Smooth muscle cell of the umbilical artery (primary cell): ENCODE measurements around the gene ZNF513. TPM values are rescaled to one million over a fixed set of nuclear protein-coding genes. Genes with fewer than 3 reads are reported as not detected.

Experiments
- total RNA-seq: library from RNA; depleted of rRNA; stranded (reverse); fragments of >200 nt; gene quantifications from 2 replicates; pipeline ENCODE4 v1.2.3, GENCODE V29; 2014

Gene ZNF513
- 9.8 and 11.6 TPM in 2 replicates for total RNA-seq

DNA sequence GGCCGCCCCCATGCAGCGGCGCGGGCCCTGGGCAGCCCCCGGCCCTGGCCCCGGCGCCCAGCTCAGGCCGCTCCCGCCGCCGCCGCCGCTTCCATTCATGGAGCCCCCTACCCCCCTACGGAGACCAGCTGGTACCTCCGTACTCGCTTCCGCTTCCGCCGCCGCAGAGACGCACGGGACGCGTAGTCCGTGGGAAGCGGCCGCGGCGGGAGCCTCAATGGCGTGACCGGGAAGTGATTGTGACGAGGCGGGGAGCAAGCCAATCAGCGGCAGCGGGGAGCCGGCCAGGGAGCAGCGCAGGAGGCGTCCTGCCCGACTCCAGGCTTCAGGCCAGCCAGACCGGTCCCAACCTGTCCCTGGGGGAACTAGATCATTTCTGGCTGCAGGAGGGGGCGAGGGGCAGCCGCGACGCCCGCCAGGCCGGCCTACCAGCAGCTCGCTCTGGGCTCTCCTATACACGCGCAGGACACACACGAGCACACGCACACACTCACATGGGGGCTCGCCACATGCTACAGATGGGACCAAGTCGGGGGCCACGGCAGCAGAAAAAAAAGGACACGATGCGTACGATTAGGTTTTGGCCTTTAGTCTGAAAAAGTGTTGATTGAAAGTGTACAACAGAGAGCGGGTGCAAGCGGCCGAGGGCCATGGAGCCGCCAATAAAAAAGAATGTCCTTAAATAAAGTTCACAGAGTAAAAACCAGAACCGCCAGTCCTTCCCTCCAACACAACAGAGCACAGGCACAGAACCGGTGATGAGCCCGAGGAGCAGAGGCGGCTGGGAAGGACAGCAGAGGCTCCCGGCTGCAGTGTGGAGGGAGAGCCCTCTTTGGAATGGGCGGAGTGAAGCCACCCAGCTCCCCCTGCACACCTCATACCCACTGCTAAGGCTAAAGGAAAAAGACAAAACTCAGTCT is at the start of gene ZNF513:
TSS of gene ZNF513 (minus strand) at position 109 of the 920 bp plus-strand sequence. CDS start 208 bp downstream, outside the sequence.

DNA sequence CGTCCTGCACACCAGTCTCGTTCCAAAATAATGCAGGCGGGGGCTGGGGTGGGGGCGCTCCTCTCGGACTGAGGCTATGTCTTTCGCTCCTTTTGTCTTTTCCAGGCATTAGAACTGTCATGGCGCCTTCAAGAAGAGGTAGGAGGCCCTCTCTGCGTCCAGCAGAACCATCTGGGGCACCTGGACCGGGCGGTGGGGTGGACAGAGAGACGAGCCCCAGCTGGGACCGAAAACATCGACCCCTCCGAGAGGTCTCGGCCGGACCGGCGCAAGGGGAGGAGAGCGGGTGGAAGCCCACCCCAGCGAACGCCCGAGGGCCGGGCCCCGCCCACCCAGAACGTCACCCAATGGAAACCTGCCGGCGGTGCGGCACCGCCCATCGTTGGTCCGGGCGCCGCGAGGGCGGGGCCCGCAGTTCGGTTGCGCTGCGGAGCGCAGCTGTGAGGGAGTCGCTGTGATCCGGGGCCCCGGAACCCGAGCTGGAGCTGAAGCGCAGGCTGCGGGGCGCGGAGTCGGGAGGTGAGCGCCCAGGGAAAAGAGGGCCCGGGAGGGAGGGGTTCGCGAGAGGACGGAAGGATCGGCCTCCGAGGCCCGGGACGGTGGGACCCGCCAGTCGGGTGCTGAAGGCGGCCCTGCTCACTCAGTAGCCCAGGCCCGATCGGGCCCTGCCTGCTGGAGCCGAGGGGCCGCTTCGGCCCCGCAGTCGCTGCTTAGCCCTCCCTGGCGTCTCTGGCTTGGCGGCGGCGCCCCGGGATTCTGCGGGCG is 47.9 kb upstream of the ZNF513 start, which contains the start of gene NRBP1:
TSS of gene NRBP1 (plus strand) at position 419 of the 765 bp plus-strand sequence. CDS start 4,643 bp downstream, outside the sequence.

GRCh38 chr2:27409321-27410073 is 29.0 kb upstream of the ZNF513 start, which contains the start of gene PPM1G:
Gene PPM1G (minus strand): TSS chr2:27409591. CDS start chr2:27409422, 169 bp downstream.

DNA sequence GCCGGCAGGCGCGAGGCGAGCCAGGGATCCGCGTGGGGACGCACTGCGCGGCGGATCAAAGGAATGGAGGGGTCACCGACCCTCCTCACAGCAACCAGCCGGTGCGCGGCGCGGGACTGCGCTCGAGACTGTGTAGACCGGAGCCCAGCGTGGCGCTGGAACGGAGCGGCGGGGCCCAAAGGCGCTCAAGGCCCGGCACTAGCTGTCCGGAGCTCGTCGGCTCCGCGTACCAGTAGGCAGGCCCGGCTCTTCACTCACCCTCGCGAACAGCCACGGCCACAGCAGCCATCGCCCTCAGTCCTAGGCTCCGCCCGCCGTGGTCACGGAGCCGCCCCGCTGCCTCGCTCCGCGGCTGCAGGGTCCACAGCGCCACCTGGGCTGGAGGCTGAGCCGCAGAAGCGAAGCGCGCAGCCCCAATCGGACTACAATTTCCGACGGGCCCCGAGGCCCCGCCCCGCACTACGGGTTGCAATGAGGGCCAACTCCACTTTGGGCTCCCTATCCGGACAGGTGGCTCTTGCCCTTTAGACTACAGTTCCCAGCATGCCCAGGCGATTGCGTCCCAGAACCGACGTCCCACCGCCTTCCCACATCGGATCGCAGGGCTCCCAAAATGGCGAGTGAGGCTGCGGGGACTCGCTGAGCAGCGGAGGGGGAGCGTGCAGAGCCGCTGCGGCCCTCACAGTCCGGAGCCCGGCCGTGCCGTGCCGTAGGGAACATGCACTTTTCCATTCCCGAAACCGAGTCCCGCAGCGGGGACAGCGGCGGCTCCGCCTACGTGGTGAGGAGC is 10.3 kb downstream of the ZNF513 start, which contains the start of the genes EIF2B4 and SNX17:
TSS of gene EIF2B4 (minus strand) at position 313 of the 790 bp plus-strand sequence. CDS start at position 289, 24 bp downstream.
TSS of gene SNX17 (plus strand) at position 591 of the 790 bp plus-strand sequence. CDS start at position 719, 128 bp downstream.

DNA sequence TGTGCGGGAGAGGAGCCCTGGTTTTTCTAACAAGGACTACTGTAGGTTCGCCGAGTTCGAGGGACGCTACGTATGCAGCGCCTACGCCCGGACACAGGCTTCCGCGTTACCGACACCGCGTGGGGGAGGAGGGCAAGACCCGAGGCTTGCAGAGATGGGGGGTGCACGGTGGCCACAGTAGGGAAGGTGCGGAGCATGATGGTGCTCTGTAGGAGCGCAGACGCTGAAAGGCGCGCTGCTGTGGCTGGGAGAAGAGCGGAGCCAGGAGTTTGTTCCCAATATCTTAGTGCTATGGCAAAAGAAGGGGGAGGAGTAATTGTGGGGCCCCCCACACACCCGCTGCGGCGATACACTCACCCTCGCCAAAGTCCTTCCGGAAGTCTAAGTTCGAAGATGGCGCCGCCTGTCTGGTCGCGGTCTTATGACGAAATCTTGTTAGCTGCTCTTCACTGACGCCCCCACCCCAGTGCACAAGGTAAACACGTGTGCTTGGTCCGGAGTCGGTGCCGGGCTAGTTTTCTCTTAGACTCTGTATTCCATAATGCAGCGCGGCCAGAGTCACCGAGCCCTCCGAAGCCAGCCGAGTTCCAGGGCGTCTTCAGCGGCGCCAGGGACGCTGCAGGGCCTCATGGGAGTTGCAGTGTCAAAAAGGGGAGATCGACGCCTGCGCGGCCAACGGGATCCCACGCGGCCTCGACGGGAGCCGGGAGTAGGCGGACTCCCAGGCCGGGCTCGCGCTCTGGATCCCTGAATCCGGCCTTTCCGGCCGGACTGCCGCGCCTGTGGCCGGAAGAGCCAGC is 24.0 kb downstream of the ZNF513 start, which contains the start of gene GTF3C2:
TSS of gene GTF3C2 (minus strand) at position 383 of the 800 bp plus-strand sequence. CDS start 13,210 bp downstream, outside the sequence.

Other genes starting within 250 kb of the ZNF513 start
- gene PREB, start 246.1 kb downstream of the ZNF513 start, total RNA-seq, result 41.3 and 46.9 TPM in 2 replicates
- gene PRR30, start 241.3 kb downstream of the ZNF513 start, total RNA-seq, result not detected in 2 replicates
- gene TCF23, start 231.7 kb downstream of the ZNF513 start, total RNA-seq, result not detected in 2 replicates
- 128 and 271 TPM in 2 replicates for gene ATRAID, start 168.7 kb downstream of the ZNF513 start, total RNA-seq
- gene SLC5A6, start 168.5 kb downstream of the ZNF513 start, total RNA-seq, result 20.8 and 37.6 TPM in 2 replicates
- gene CAD, start 163.4 kb downstream of the ZNF513 start, total RNA-seq, result 32.1 and 72.8 TPM in 2 replicates
- 0.09 TPM in 1 of 2 replicates, not detected in the other for gene SLC30A3, start 117.7 kb downstream of the ZNF513 start, total RNA-seq
- gene DNAJC5G, start 105.3 kb downstream of the ZNF513 start, total RNA-seq, result not detected in 2 replicates
- gene TRIM54, start 98.3 kb downstream of the ZNF513 start, total RNA-seq, result not detected in 2 replicates
- gene UCN, start 72.3 kb downstream of the ZNF513 start, total RNA-seq, result 0.30 and 0.42 TPM in 2 replicates
- gene MPV17, start 57.6 kb downstream of the ZNF513 start, total RNA-seq, result 73.6 and 107 TPM in 2 replicates
- gene GTF3C2, start 24.0 kb downstream of the ZNF513 start, total RNA-seq, result 28.8 and 35.8 TPM in 2 replicates
- gene EIF2B4, start 10.4 kb downstream of the ZNF513 start, total RNA-seq, result 17.8 and 23.0 TPM in 2 replicates
- gene SNX17, start 10.1 kb downstream of the ZNF513 start, total RNA-seq, result 113 and 139 TPM in 2 replicates
- 56.4 and 77.7 TPM in 2 replicates for gene PPM1G, start 28.9 kb upstream of the ZNF513 start, total RNA-seq
- gene NRBP1, start 47.9 kb upstream of the ZNF513 start, total RNA-seq, result 104 and 112 TPM in 2 replicates
- not detected in 2 replicates for gene KRTCAP3, start 61.6 kb upstream of the ZNF513 start, total RNA-seq
- gene IFT172, start 109.0 kb upstream of the ZNF513 start, total RNA-seq, result 35.2 and 43.1 TPM in 2 replicates
- 10.7 and 17.3 TPM in 2 replicates for gene FNDC4, start 114.5 kb upstream of the ZNF513 start, total RNA-seq
- 0.51 and 0.89 TPM in 2 replicates for gene GCKR, start 116.1 kb upstream of the ZNF513 start, total RNA-seq
- gene ZNF512, start 202.3 kb upstream of the ZNF513 start, total RNA-seq, result 19.3 and 38.0 TPM in 2 replicates
- gene CCDC121, start 248.3 kb upstream of the ZNF513 start, total RNA-seq, result 0.83 and 1.8 TPM in 2 replicates
- 26.4 and 40.8 TPM in 2 replicates for gene GPN1, start 248.3 kb upstream of the ZNF513 start, total RNA-seq